ENCODE measurements around the gene ATAT1.

DNA sequence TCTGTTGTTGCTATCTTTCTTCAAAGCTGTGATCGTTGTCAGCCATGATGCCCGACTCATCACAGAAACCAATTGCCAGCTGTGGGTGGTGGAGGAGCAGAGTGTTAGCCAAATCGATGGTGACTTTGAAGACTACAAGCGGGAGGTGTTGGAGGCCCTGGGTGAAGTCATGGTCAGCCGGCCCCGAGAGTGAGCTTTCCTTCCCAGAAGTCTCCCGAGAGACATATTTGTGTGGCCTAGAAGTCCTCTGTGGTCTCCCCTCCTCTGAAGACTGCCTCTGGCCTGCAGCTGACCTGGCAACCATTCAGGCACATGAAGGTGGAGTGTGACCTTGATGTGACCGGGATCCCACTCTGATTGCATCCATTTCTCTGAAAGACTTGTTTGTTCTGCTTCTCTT is 36.2 kb upstream of the ATAT1 start:
- TF ChIP-seq, protein P1, sequence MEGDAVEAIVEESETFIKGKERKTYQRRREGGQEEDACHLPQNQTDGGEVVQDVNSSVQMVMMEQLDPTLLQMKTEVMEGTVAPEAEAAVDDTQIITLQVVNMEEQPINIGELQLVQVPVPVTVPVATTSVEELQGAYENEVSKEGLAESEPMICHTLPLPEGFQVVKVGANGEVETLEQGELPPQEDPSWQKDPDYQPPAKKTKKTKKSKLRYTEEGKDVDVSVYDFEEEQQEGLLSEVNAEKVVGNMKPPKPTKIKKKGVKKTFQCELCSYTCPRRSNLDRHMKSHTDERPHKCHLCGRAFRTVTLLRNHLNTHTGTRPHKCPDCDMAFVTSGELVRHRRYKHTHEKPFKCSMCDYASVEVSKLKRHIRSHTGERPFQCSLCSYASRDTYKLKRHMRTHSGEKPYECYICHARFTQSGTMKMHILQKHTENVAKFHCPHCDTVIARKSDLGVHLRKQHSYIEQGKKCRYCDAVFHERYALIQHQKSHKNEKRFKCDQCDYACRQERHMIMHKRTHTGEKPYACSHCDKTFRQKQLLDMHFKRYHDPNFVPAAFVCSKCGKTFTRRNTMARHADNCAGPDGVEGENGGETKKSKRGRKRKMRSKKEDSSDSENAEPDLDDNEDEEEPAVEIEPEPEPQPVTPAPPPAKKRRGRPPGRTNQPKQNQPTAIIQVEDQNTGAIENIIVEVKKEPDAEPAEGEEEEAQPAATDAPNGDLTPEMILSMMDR (IDR thresholded peaks at IDR 0.05) = no peak
- no peak for TF ChIP-seq HMGA2 (CRISPR knock-in tag; IDR thresholded peaks at IDR 0.05)
- no peak for TF ChIP-seq NR3C1 (CRISPR knock-in tag; conservative IDR thresholded peaks at IDR 0.05; ENCODE audit: low read depth)
- no peak for TF ChIP-seq KAT7 (CRISPR knock-in tag; IDR thresholded peaks at IDR 0.05; ENCODE audit: borderline replicate concordance)
- TF ChIP-seq IRF2 (CRISPR knock-in tag; IDR thresholded peaks at IDR 0.05; ENCODE audit: borderline replicate concordance, low read depth) = no peak
- TF ChIP-seq NFYB (CRISPR knock-in tag; conservative IDR thresholded peaks at IDR 0.05; ENCODE audit: low read depth) = no peak
- TF ChIP-seq ZNF121 (CRISPR knock-in tag; IDR thresholded peaks at IDR 0.05) = no peak
- TF ChIP-seq TEAD4 (CRISPR knock-in tag; IDR thresholded peaks at IDR 0.05) = no peak

All from WTC11 (cell line).